PC-3 (cell line): Measurements from ENCODE around the gene LNPEP.

Experiments
- CTCF ChIP-seq: fragments of 300-600 bp; sonication (generic); conservative IDR thresholded peaks from 2 replicates; pipeline ENCODE4 v1.5.1; 2017; ENCODE audit warnings: antibody characterized with exemption, low read depth, mild to moderate bottlenecking, low read length
- EZH2 ChIP-seq: fragments of 300-600 bp; sonication (generic); IDR thresholded peaks from one replicate; pipeline ENCODE4 v1.6.1; 2017; ENCODE audit warnings: antibody characterized with exemption, mild to moderate bottlenecking, low read length; ENCODE audit not compliant: unreplicated experiment

- TF ChIP-seq CTCF, result no peak
- no peak for TF ChIP-seq EZH2
Observed at GRCh38 chr5:96968074-96968473, 32.2 kb downstream of the LNPEP start.
